K562 (cell line): ENCODE data around the gene FAM149B1. TPM values are rescaled to one million over a fixed set of nuclear protein-coding genes. Genes with fewer than 3 reads are reported as not detected.

ENCODE experiments used
- ADNP ChIP-seq: fragments of 200-800 bp; sonication (Bioruptor generic); IDR thresholded peaks from 2 replicates; pipeline ENCODE4 v1.6.1; 2016; ENCODE audit warnings: missing genetic modification characterization, missing compliant biosample characterization
- CHD1 ChIP-seq: fragments of 200-600 bp; sonication (generic); IDR thresholded peaks from one replicate; pipeline ENCODE4 v1.6.1; 2012; ENCODE audit warnings: mild to moderate bottlenecking, moderate library complexity, low read length, inconsistent platforms
- LARP7 ChIP-seq: fragments of 450-650 bp; IDR thresholded peaks from 2 replicates; pipeline ENCODE4 v1.6.1; 2016
- MAZ ChIP-seq, 2 experiments: fragments of 450-650 bp in 1 of 2; sonication (generic) in 1 of 2; formaldehyde crosslinking; IDR thresholded peaks in 1 of 2; conservative IDR thresholded peaks in 1 of 2; 2 replicates each; pipeline versions ENCODE4 v1.4.0 to v1.5.0; 2020; ENCODE audit warnings: mild to moderate bottlenecking in 1 of 2, missing genetic modification reagents in 1 of 2
- MTA1 ChIP-seq: fragments of 450-650 bp; IDR thresholded peaks from 2 replicates; pipeline ENCODE4 v1.6.1; 2017; ENCODE audit warnings: borderline replicate concordance
- NFE2 ChIP-seq: IDR thresholded peaks from 2 replicates; pipeline ENCODE4 v1.6.1; 2014; ENCODE audit warnings: antibody characterized with exemption, low read depth
- PHF20 ChIP-seq: fragments of 450-650 bp; IDR thresholded peaks from 2 replicates; pipeline ENCODE4 v1.6.1; 2018; ENCODE audit not compliant: partially characterized antibody
- POLR2G ChIP-seq: fragments of 200-400 bp; formaldehyde crosslinking; IDR thresholded peaks from 2 replicates; pipeline ENCODE4 v1.6.1; 2017; ENCODE audit warnings: low read depth, mild to moderate bottlenecking, antibody characterized with exemption, low read length, moderate library complexity
- SMC3 ChIP-seq: conservative IDR thresholded peaks from 2 replicates; pipeline ENCODE4 v1.6.1; 2011; ENCODE audit warnings: low read depth, low read length, improper control_type of control experiment; ENCODE audit not compliant: insufficient read depth
- TCF3 ChIP-seq: sonication (generic); formaldehyde crosslinking; IDR thresholded peaks from 2 replicates; pipeline ENCODE4 v1.4.0; 2020; ENCODE audit warnings: mild to moderate bottlenecking, missing genetic modification reagents
- XRCC5 ChIP-seq: fragments of 200-400 bp; formaldehyde crosslinking; IDR thresholded peaks from 2 replicates; pipeline ENCODE4 v1.6.1; 2017; ENCODE audit warnings: low read depth, mild to moderate bottlenecking, low read length
- ZNF165 ChIP-seq: fragments of 250-450 bp; sonication (Bioruptor Pico); IDR thresholded peaks from 2 replicates; pipeline ENCODE4 v1.4.0; 2020; ENCODE audit warnings: borderline replicate concordance
- ZZZ3 ChIP-seq: fragments of 450-650 bp; IDR thresholded peaks from 2 replicates; pipeline ENCODE4 v1.6.1; 2016; ENCODE audit warnings: antibody characterized with exemption, mild to moderate bottlenecking, moderate library complexity
- polyA plus RNA-seq, 8 experiments: library from polyadenylated mRNA; depleted of rRNA in 4 of 8; stranded (reverse) in 5 of 8; unstranded in 3 of 8; fragments of >200 nt; fragmentation: Nextera tagmentation in 2 of 8; fragmentation: Illumina TruSeq in 1 of 8; extraction: Ambion mirVana in 2 of 8; extraction: Trizol in 1 of 8; gene quantifications; 2 replicates each; pipeline versions ENCODE4 v1.2.1 to v1.2.3, GENCODE V29; 2011 to 2014; ENCODE audit warnings: inconsistent platforms in 1 of 8, missing spikeins in 1 of 8
- total RNA-seq, 7 experiments: library from RNA; depleted of rRNA in 6 of 7; stranded (reverse); fragments of >200 nt in 6 of 7; fragmentation: Illumina TruSeq in 2 of 7; extraction: Trizol in 2 of 7; gene quantifications; 2 replicates each; pipeline versions ENCODE4 v1.2.1 to v1.2.3, GENCODE V29; 2011 to 2021; ENCODE audit warnings: low replicate concordance in 1 of 7
- TF ChIP-seq, protein P1 (sequence below), 2 experiments: fragments of 450-650 bp; formaldehyde crosslinking in 1 of 2; IDR thresholded peaks; 2 replicates each; pipeline versions ENCODE4 v1.4.0 to v1.6.1; 2014 to 2020; ENCODE audit warnings: mild to moderate bottlenecking in 2 of 2, borderline replicate concordance in 1 of 2, low read depth in 1 of 2
- TF ChIP-seq, protein P2 (sequence below), 2 experiments: fragments of 450-650 bp; IDR thresholded peaks; 2 replicates each; pipeline ENCODE4 v1.6.1; 2018; ENCODE audit warnings: mild to moderate bottlenecking in 2 of 2, low read depth in 1 of 2; ENCODE audit not compliant: partially characterized antibody in 2 of 2
- TF ChIP-seq, protein P3 (sequence below): sonication (generic); formaldehyde crosslinking; IDR thresholded peaks from 2 replicates; pipeline ENCODE4 v1.8.1; 2022; ENCODE audit warnings: missing genetic modification reagents

Gene FAM149B1
- total and polyA plus RNA-seq, 9 of the 15 experiments (the other 6 are each of a cell fraction or from before 2014, with no cell fraction given), result 4.2 to 18.5 (median 9.3) TPM

DNA sequence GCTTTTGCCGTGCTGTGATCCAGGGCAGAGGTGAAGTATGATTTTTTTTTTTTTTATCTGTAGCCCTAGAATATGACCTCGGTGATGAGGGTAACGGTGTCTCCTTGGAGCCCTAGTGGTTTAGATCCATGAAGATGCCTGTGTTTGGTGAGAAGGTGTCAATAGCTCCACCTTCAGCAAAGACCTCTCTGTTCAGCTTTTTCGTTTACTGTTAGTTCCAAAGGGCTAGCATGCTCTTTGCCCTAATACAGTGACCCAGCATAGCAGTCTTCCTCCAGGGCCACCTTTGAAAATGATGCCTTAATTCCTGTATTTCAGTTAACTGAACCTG, 85.3 kb downstream of the FAM149B1 start (continued):
- TF ChIP-seq, protein P1, sequence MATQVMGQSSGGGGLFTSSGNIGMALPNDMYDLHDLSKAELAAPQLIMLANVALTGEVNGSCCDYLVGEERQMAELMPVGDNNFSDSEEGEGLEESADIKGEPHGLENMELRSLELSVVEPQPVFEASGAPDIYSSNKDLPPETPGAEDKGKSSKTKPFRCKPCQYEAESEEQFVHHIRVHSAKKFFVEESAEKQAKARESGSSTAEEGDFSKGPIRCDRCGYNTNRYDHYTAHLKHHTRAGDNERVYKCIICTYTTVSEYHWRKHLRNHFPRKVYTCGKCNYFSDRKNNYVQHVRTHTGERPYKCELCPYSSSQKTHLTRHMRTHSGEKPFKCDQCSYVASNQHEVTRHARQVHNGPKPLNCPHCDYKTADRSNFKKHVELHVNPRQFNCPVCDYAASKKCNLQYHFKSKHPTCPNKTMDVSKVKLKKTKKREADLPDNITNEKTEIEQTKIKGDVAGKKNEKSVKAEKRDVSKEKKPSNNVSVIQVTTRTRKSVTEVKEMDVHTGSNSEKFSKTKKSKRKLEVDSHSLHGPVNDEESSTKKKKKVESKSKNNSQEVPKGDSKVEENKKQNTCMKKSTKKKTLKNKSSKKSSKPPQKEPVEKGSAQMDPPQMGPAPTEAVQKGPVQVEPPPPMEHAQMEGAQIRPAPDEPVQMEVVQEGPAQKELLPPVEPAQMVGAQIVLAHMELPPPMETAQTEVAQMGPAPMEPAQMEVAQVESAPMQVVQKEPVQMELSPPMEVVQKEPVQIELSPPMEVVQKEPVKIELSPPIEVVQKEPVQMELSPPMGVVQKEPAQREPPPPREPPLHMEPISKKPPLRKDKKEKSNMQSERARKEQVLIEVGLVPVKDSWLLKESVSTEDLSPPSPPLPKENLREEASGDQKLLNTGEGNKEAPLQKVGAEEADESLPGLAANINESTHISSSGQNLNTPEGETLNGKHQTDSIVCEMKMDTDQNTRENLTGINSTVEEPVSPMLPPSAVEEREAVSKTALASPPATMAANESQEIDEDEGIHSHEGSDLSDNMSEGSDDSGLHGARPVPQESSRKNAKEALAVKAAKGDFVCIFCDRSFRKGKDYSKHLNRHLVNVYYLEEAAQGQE (IDR thresholded peaks at IDR 0.05; ENCODE audit: borderline replicate concordance), result no peak
- TF ChIP-seq, protein P1 (CRISPR knock-in tag; IDR thresholded peaks at IDR 0.05; ENCODE audit: low read depth), result no peak
- TF ChIP-seq MTA1 (0 out of 2 replicates have a peak, but pooled peaks have one; percentile 7), POLR2G (no peak), ADNP (tag) (no peak), PHF20 (no peak), TCF3 (no peak), NFE2 (no peak), LARP7 (no peak), ZZZ3 (no peak), CHD1 (peak; percentile 28), MAZ (CRISPR knock-in tag; conservative IDR thresholded peaks at IDR 0.05 in 1 of 2, IDR thresholded peaks at IDR 0.05 in 1 of 2) (no peak), SMC3 (no peak), XRCC5 (no peak), ZNF165 (CRISPR knock-in tag) (no peak)
- TF ChIP-seq, protein P2, sequence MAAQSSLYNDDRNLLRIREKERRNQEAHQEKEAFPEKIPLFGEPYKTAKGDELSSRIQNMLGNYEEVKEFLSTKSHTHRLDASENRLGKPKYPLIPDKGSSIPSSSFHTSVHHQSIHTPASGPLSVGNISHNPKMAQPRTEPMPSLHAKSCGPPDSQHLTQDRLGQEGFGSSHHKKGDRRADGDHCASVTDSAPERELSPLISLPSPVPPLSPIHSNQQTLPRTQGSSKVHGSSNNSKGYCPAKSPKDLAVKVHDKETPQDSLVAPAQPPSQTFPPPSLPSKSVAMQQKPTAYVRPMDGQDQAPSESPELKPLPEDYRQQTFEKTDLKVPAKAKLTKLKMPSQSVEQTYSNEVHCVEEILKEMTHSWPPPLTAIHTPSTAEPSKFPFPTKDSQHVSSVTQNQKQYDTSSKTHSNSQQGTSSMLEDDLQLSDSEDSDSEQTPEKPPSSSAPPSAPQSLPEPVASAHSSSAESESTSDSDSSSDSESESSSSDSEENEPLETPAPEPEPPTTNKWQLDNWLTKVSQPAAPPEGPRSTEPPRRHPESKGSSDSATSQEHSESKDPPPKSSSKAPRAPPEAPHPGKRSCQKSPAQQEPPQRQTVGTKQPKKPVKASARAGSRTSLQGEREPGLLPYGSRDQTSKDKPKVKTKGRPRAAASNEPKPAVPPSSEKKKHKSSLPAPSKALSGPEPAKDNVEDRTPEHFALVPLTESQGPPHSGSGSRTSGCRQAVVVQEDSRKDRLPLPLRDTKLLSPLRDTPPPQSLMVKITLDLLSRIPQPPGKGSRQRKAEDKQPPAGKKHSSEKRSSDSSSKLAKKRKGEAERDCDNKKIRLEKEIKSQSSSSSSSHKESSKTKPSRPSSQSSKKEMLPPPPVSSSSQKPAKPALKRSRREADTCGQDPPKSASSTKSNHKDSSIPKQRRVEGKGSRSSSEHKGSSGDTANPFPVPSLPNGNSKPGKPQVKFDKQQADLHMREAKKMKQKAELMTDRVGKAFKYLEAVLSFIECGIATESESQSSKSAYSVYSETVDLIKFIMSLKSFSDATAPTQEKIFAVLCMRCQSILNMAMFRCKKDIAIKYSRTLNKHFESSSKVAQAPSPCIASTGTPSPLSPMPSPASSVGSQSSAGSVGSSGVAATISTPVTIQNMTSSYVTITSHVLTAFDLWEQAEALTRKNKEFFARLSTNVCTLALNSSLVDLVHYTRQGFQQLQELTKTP (IDR thresholded peaks at IDR 0.05; ENCODE audit: low read depth in 1 of 2, partially characterized antibody in 2 of 2), result no peak
- TF ChIP-seq, protein P3, sequence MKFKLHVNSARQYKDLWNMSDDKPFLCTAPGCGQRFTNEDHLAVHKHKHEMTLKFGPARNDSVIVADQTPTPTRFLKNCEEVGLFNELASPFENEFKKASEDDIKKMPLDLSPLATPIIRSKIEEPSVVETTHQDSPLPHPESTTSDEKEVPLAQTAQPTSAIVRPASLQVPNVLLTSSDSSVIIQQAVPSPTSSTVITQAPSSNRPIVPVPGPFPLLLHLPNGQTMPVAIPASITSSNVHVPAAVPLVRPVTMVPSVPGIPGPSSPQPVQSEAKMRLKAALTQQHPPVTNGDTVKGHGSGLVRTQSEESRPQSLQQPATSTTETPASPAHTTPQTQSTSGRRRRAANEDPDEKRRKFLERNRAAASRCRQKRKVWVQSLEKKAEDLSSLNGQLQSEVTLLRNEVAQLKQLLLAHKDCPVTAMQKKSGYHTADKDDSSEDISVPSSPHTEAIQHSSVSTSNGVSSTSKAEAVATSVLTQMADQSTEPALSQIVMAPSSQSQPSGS, result no peak
